H1 (cell line): ENCODE data around the gene GATC.

Source experiments
- CHD1 ChIP-seq: IDR thresholded peaks from 2 replicates; pipeline ENCODE4 v1.6.1; 2012; ENCODE audit warnings: low read depth, low read length, improper control_type of control experiment
- EP300 ChIP-seq, 2 experiments: IDR thresholded peaks; 1 replicate in 1 of 2; 2 replicates in 1 of 2; pipeline ENCODE4 v1.6.1; 2011 to 2012; ENCODE audit warnings: low read depth in 2 of 2, low read length in 2 of 2, mild to moderate bottlenecking in 2 of 2, borderline replicate concordance in 1 of 2, inconsistent platforms in 1 of 2, moderate library complexity in 1 of 2
- JUND ChIP-seq: IDR thresholded peaks from 2 replicates; pipeline ENCODE4 v1.6.1; 2011; ENCODE audit warnings: mild to moderate bottlenecking, improper control_type of control experiment, low read length
- POLR2AphosphoS5 ChIP-seq: IDR thresholded peaks from 2 replicates; pipeline ENCODE4 v1.6.1; 2011; ENCODE audit warnings: low read depth, low read length
- POU5F1 ChIP-seq: IDR thresholded peaks from 2 replicates; pipeline ENCODE4 v1.6.1; 2011; ENCODE audit warnings: low read depth, mild to moderate bottlenecking, low read length, moderate library complexity
- RAD21 ChIP-seq, 2 experiments: IDR thresholded peaks in 1 of 2; conservative IDR thresholded peaks in 1 of 2; 2 replicates each; pipeline ENCODE4 v1.6.1; 2011; ENCODE audit warnings: low read depth in 2 of 2, low read length in 2 of 2, improper control_type of control experiment in 1 of 2, inconsistent platforms in 1 of 2, mild to moderate bottlenecking in 1 of 2, moderate library complexity in 1 of 2
- SIRT6 ChIP-seq: IDR thresholded peaks from one replicate; pipeline ENCODE4 v1.7.1; 2012; ENCODE audit warnings: low read length, inconsistent platforms
- YY1 ChIP-seq: IDR thresholded peaks from 2 replicates; pipeline ENCODE4 v1.6.1; 2011; ENCODE audit warnings: low read depth, mild to moderate bottlenecking, low read length
- ZNF274 ChIP-seq: IDR thresholded peaks from 2 replicates; pipeline ENCODE4 v1.7.0; 2012; ENCODE audit warnings: low read length, borderline replicate concordance; ENCODE audit errors: extremely low read depth
- TF ChIP-seq, protein P1 (sequence below): IDR thresholded peaks from 2 replicates; pipeline ENCODE4 v1.6.1; 2012; ENCODE audit warnings: inconsistent platforms
- TF ChIP-seq, protein P2 (sequence below), 3 experiments: IDR thresholded peaks; 1 replicate in 2 of 3; 2 replicates in 1 of 3; pipeline versions ENCODE4 v1.5.1 to v1.6.1; 2011; ENCODE audit warnings: low read length in 3 of 3, mild to moderate bottlenecking in 3 of 3, inconsistent platforms in 2 of 3, low read depth in 1 of 3, moderate library complexity in 1 of 3; ENCODE audit not compliant: insufficient read depth in 1 of 3; ENCODE audit errors: control extremely low read depth in 1 of 3
- TF ChIP-seq, protein P3 (sequence below): IDR thresholded peaks from 2 replicates; pipeline ENCODE4 v1.6.1; 2012; ENCODE audit warnings: inconsistent platforms

DNA sequence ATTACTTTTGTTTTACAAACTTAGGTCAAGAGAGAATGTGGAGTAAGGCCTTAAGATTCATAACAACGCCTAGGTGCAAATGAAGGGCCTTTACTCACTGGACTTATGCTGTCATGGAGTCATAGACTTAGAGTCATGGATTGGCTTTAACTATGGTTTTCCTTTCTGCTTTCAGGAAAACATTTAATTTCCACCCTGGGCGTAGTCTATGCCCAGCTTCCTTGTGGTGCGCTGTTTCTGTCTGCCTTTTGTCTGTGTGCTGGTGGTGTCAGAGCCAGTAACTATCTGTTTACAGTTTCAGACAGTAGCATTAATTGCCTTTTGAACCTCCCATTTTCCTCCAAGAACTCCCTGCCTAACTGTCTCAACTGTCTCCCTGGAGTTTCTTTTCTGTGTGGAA lies 40.2 kb upstream of the GATC start:
- TF ChIP-seq EP300 (IDR thresholded peaks at IDR 0.05; ENCODE audit: borderline replicate concordance in 1 of 2, low read depth in 2 of 2, low read length in 2 of 2) = no peak
- TF ChIP-seq, protein P1, sequence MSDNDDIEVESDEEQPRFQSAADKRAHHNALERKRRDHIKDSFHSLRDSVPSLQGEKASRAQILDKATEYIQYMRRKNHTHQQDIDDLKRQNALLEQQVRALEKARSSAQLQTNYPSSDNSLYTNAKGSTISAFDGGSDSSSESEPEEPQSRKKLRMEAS = no peak
- TF ChIP-seq, protein P2, sequence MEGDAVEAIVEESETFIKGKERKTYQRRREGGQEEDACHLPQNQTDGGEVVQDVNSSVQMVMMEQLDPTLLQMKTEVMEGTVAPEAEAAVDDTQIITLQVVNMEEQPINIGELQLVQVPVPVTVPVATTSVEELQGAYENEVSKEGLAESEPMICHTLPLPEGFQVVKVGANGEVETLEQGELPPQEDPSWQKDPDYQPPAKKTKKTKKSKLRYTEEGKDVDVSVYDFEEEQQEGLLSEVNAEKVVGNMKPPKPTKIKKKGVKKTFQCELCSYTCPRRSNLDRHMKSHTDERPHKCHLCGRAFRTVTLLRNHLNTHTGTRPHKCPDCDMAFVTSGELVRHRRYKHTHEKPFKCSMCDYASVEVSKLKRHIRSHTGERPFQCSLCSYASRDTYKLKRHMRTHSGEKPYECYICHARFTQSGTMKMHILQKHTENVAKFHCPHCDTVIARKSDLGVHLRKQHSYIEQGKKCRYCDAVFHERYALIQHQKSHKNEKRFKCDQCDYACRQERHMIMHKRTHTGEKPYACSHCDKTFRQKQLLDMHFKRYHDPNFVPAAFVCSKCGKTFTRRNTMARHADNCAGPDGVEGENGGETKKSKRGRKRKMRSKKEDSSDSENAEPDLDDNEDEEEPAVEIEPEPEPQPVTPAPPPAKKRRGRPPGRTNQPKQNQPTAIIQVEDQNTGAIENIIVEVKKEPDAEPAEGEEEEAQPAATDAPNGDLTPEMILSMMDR (IDR thresholded peaks at IDR 0.05; ENCODE audit: control extremely low read depth in 1 of 3, insufficient read depth in 1 of 3, low read depth in 1 of 3, low read length in 3 of 3) = no peak
- TF ChIP-seq, protein P3, sequence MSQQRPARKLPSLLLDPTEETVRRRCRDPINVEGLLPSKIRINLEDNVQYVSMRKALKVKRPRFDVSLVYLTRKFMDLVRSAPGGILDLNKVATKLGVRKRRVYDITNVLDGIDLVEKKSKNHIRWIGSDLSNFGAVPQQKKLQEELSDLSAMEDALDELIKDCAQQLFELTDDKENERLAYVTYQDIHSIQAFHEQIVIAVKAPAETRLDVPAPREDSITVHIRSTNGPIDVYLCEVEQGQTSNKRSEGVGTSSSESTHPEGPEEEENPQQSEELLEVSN = no peak
- TF ChIP-seq YY1 = no peak
- no peak for TF ChIP-seq JUND
- TF ChIP-seq SIRT6 = no peak
- TF ChIP-seq POU5F1 = no peak
- no peak for TF ChIP-seq CHD1
- no peak for TF ChIP-seq ZNF274
- TF ChIP-seq RAD21 (IDR thresholded peaks at IDR 0.05 in 1 of 2, conservative IDR thresholded peaks at IDR 0.05 in 1 of 2; ENCODE audit: low read depth in 2 of 2, low read length in 2 of 2) = no peak
- TF ChIP-seq POLR2AphosphoS5 = no peak
